Trophoblast cell (in vitro differentiated cells and primary cell): ENCODE results near the gene PRPF4.

Source experiments
- DNase-seq, 2 donors: peaks; one replicate each; pipeline ENCODE4 v3.0.0-alpha.2; 2016
- H2AFZ ChIP-seq: 2 replicates; pipeline ENCODE4 v1.6.1; 2013; ENCODE audit warnings: low read length, moderate library complexity, mild to moderate bottlenecking; ENCODE audit not compliant: insufficient read depth, poor library complexity
- H2AK5ac ChIP-seq: 2 replicates; pipeline ENCODE4 v1.6.1; 2013; ENCODE audit warnings: mild to moderate bottlenecking, low read length
- H2BK120ac ChIP-seq: 2 replicates; pipeline ENCODE4 v1.6.1; 2013; ENCODE audit warnings: low read length, mild to moderate bottlenecking, moderate library complexity; ENCODE audit not compliant: insufficient read depth, poor library complexity
- H2BK12ac ChIP-seq: 2 replicates; pipeline ENCODE4 v1.6.1; 2013; ENCODE audit warnings: mild to moderate bottlenecking, low read length, moderate library complexity
- H2BK5ac ChIP-seq: 2 replicates; pipeline ENCODE4 v1.6.1; 2013; ENCODE audit warnings: low read length, low read depth, moderate library complexity, mild to moderate bottlenecking; ENCODE audit not compliant: poor library complexity
- H3K14ac ChIP-seq: 2 replicates; pipeline ENCODE4 v1.6.1; 2013; ENCODE audit warnings: mild to moderate bottlenecking, low read length
- H3K18ac ChIP-seq: 2 replicates; pipeline ENCODE4 v1.6.1; 2013; ENCODE audit warnings: mild to moderate bottlenecking, low read length
- H3K23ac ChIP-seq: 2 replicates; pipeline ENCODE4 v1.6.1; 2013; ENCODE audit warnings: low read length
- H3K27ac ChIP-seq: 2 replicates; pipeline ENCODE4 v1.5.1; 2013; ENCODE audit warnings: low read depth, mild to moderate bottlenecking, inconsistent platforms, low read length, moderate library complexity
- H3K27me3 ChIP-seq: 2 replicates; pipeline ENCODE4 v1.6.1; 2013; ENCODE audit warnings: inconsistent platforms, mild to moderate bottlenecking, low read length, moderate library complexity; ENCODE audit not compliant: insufficient read depth
- H3K36me3 ChIP-seq, 2 experiments: 1 replicate in 1 of 2; 2 replicates in 1 of 2; pipeline ENCODE4 v1.6.1; 2013; ENCODE audit warnings: low read length in 2 of 2, mild to moderate bottlenecking in 2 of 2, moderate library complexity in 1 of 2; ENCODE audit not compliant: insufficient read depth in 2 of 2, control insufficient read depth in 1 of 2
- H3K4ac ChIP-seq: 2 replicates; pipeline ENCODE4 v1.6.1; 2013; ENCODE audit warnings: low read depth, mild to moderate bottlenecking, low read length, moderate library complexity
- H3K4me1 ChIP-seq, 2 experiments: 1 replicate in 1 of 2; 2 replicates in 1 of 2; pipeline ENCODE4 v1.6.1; 2013; ENCODE audit warnings: low read length in 2 of 2, mild to moderate bottlenecking in 2 of 2, moderate library complexity in 1 of 2; ENCODE audit not compliant: insufficient read depth in 2 of 2, control insufficient read depth in 1 of 2
- H3K4me2 ChIP-seq: 2 replicates; pipeline ENCODE4 v1.6.1; 2013; ENCODE audit warnings: inconsistent platforms, mild to moderate bottlenecking, low read length, moderate library complexity
- H3K4me3 ChIP-seq: 2 replicates; pipeline ENCODE4 v1.5.1; 2013; ENCODE audit warnings: mild to moderate bottlenecking, low read depth, low read length, inconsistent platforms
- H3K79me1 ChIP-seq: one replicate; pipeline ENCODE4 v1.6.1; 2013; ENCODE audit warnings: low read length
- H3K79me2 ChIP-seq: 2 replicates; pipeline ENCODE4 v1.6.1; 2013; ENCODE audit warnings: low read length, mild to moderate bottlenecking; ENCODE audit not compliant: control insufficient read depth, insufficient read depth, poor library complexity
- H3K9ac ChIP-seq: 2 replicates; pipeline ENCODE4 v1.6.1; 2013; ENCODE audit warnings: mild to moderate bottlenecking, low read length
- H3K9me3 ChIP-seq: 2 replicates; pipeline ENCODE4 v1.6.1; 2013; ENCODE audit warnings: low read depth, mild to moderate bottlenecking, control low read depth, inconsistent platforms, low read length; ENCODE audit not compliant: insufficient read depth
- H4K12ac ChIP-seq: 2 replicates; pipeline ENCODE4 v1.6.1; 2013; ENCODE audit warnings: low read depth, mild to moderate bottlenecking, low read length, moderate library complexity
- H4K8ac ChIP-seq: 2 replicates; pipeline ENCODE4 v1.6.1; 2013; ENCODE audit warnings: low read depth, mild to moderate bottlenecking, low read length, moderate library complexity
- H4K91ac ChIP-seq: one replicate; pipeline ENCODE4 v1.6.1; 2013; ENCODE audit warnings: low read depth, mild to moderate bottlenecking, low read length, moderate library complexity
- WGBS: extraction: QIAGEN DNeasy Blood & Tissue Kit; methylation state at CpG from one replicate; pipeline ENCODE4 v1.1.7; 2013; ENCODE audit warnings: missing lambda C conversion rate; ENCODE audit not compliant: insufficient read length, insufficient coverage; ENCODE audit errors: extremely low coverage; 5-methylcytosine and 5-hydroxymethylcytosine counted together

Gene PRPF4

GRCh38 chr9:113298311-113298710, 22.9 kb downstream of the PRPF4 start:
- H3K27me3 ChIP-seq: no peaks in the 10 kb centered on the region
- no peaks in the 10 kb centered on the region for H3K79me1 ChIP-seq
- no peak overlapping the region for H3K4me2 ChIP-seq
- H4K91ac ChIP-seq: no peak overlapping the region
- no peak overlapping the region for H2BK5ac ChIP-seq
- H4K12ac ChIP-seq: no peak overlapping the region
- no peak overlapping the region for H3K23ac ChIP-seq
- no peaks in the 10 kb centered on the region for H3K79me2 ChIP-seq
- H2AK5ac ChIP-seq: no peak overlapping the region
- H3K4ac ChIP-seq: no peak overlapping the region
- H2AFZ ChIP-seq: no peak overlapping the region
- no peak overlapping the region for H3K9ac ChIP-seq
- H3K18ac ChIP-seq: no peak overlapping the region
- no peak overlapping the region for H3K4me3 ChIP-seq
- no peak overlapping the region for H2BK120ac ChIP-seq
- no peak overlapping the region for H3K27ac ChIP-seq
- no peaks in the 10 kb centered on the region for H3K4me1 ChIP-seq
- H3K9me3 ChIP-seq: no peaks in the 10 kb centered on the region
- DNase-seq: no peak
- no peak overlapping the region for H4K8ac ChIP-seq
- H3K14ac ChIP-seq: no peak overlapping the region
- WGBS: no CpG with 5 or more reads among the region's 8 CpGs
- H2BK12ac ChIP-seq: no peak overlapping the region
- peaks cover 2% of the 10 kb centered on the region in 2 experiments for H3K36me3 ChIP-seq

DNA sequence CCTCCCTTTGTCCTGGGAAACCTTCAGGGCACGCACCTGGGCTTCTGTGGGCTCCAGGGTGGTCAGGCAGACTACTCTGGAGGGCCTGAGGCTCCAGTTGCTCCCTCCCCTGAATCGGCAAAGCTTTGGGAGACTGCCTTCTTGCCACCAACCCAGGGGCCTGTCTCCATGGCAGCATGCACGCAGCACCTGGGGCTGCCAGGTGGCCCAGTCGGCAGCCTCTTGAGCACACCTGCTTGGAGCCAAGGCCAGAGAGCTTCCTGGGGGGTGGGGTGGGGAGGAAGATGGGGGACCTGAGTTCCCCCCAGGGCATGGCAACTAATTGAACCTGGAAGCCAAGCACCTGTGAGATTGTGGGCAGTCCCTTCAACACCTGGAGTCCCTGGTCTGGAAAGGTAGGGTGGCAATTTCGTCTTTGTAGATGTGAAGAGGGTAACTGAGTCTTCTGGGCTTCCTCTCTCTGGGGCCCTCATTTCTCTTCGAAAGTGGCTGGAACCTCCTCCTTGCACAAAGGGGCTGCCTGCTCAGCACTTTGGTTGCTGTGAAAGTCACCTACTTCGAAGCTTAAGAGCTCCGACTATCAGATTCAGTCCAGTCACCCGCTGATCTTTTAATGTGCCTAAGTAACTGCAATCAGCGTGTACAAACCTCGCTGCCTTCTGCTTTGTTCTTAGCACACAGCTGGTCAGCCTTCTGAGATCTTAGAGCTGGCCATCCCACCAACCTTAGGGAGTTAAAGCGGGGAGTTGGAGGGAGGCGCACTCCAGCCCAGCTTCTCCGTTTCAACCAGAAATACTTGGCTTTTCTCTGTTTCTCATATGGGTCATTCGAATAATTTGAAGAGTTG, 23.7 kb downstream of the PRPF4 start:
- Histone ChIP-seq H4K12ac (no peak overlapping the region), H3K18ac (no peak overlapping the region), H4K91ac (no peak overlapping the region), H3K36me3 (no peaks in the 10 kb centered on the region), H4K8ac (no peak overlapping the region), H2AK5ac (no peak overlapping the region), H3K27me3 (no peaks in the 10 kb centered on the region), H3K14ac (no peak overlapping the region), H3K27ac (no peak overlapping the region), H2BK5ac (no peak overlapping the region), H2AFZ (no peak overlapping the region), H3K4me1 (no peaks in the 10 kb centered on the region), H3K4me2 (no peak overlapping the region), H3K4ac (no peak overlapping the region), H2BK120ac (no peak overlapping the region), H3K9ac (no peak overlapping the region), H3K79me2 (no peaks in the 10 kb centered on the region), H3K79me1 (no peaks in the 10 kb centered on the region), H2BK12ac (no peak overlapping the region), H3K4me3 (no peak overlapping the region), H3K23ac (no peak overlapping the region), H3K9me3 (no peaks in the 10 kb centered on the region)
- DNase-seq: no peak
- WGBS: no CpG with 5 or more reads among the region's 15 CpGs

DNA sequence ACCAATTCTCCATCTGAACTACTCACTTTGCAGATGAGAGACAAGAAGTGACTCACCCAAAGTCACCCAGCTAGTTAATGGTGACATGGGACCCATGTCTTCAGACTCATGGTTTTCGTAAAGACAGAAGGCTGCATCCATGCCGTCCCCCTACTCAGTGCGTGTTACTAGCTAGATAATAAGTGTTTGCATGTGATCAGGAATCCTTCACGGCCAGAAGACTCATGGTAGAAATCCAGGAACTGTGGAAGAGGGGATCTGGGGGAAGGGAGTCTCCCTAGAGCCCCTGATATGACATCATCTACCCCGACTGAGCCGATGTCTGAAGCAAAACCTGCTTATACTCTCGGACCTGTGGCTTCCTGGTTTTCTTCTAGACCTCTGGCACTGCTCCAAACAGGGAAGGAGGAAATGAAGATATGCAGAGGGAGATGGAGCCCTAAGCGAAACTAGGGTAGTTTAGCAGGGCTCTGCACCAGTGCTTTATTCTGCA, 24.4 kb downstream of the PRPF4 start:
- Histone ChIP-seq H2BK5ac (no peak overlapping the region), H2BK120ac (no peak overlapping the region), H4K12ac (no peak overlapping the region), H3K9me3 (no peaks in the 10 kb centered on the region), H2AK5ac (no peak overlapping the region), H2AFZ (no peak overlapping the region), H4K91ac (no peak overlapping the region), H3K4me3 (no peak overlapping the region), H3K79me2 (no peaks in the 10 kb centered on the region), H3K4me2 (no peak overlapping the region), H3K79me1 (no peaks in the 10 kb centered on the region), H3K9ac (no peak overlapping the region), H3K4ac (no peak overlapping the region), H4K8ac (no peak overlapping the region), H3K23ac (no peak overlapping the region), H3K18ac (no peak overlapping the region), H3K14ac (no peak overlapping the region), H3K27me3 (no peaks in the 10 kb centered on the region), H3K4me1 (no peaks in the 10 kb centered on the region), H2BK12ac (no peak overlapping the region), H3K27ac (no peak overlapping the region), H3K36me3 (no peaks in the 10 kb centered on the region)
- DNase-seq: no peak
- no CpG with 5 or more reads among the region's 8 CpGs for WGBS

DNA sequence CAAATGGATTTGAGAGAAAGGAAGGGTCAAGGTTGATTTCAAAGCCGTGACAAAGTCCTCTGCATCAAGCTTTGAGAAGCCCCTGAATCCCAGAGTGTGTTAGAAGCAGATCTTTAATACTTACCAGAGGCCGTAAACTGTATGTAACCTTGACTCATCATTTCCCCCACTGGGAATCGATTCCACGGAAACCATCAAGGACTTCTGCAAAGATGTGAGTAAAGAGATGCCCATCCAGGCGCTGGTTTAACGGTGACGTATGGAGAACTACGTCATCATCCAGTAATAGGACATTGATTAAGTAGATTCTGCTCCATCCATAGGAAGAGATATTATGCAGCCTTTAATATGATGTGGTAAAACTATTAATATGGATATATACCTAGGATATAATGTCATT, 26.1 kb downstream of the PRPF4 start:
- Histone ChIP-seq H4K91ac (no peak overlapping the region), H2BK120ac (no peak overlapping the region), H2BK12ac (no peak overlapping the region), H2AK5ac (no peak overlapping the region), H2AFZ (no peak overlapping the region), H3K23ac (no peak overlapping the region), H3K79me2 (no peaks in the 10 kb centered on the region), H3K4me2 (no peak overlapping the region), H3K14ac (no peak overlapping the region), H3K4ac (no peak overlapping the region), H3K4me3 (no peak overlapping the region), H3K36me3 (no peaks in the 10 kb centered on the region), H3K9ac (no peak overlapping the region), H4K12ac (no peak overlapping the region), H3K18ac (no peak overlapping the region), H4K8ac (no peak overlapping the region), H3K27ac (no peak overlapping the region), H3K79me1 (no peaks in the 10 kb centered on the region), H2BK5ac (no peak overlapping the region), H3K27me3 (no peaks in the 10 kb centered on the region), H3K9me3 (no peaks in the 10 kb centered on the region), H3K4me1 (no peaks in the 10 kb centered on the region)
- no CpG with 5 or more reads among the region's 8 CpGs for WGBS
- no peak for DNase-seq
